Activated T-helper 17 cell treated with anti-CD3 and anti-CD28 coated beads, Interleukin-2, amount 50 U/mL, for 72 hours (primary cell): ENCODE results near the gene TECRL. TPM values are rescaled to one million over a fixed set of nuclear protein-coding genes. Genes with fewer than 3 reads are reported as not detected.

Experiments used
- ATAC-seq: fragments of 150-1000 bp; cut with Tn5 transposase; replicated peaks from 2 replicates; pipeline ENCODE4 v1.10.0; 2021; ENCODE audit warnings: mild to moderate bottlenecking, moderate library complexity
- H3K27ac Mint-ChIP-seq: one replicate; pipeline ENCODE4 v1.8.0; 2022; ENCODE audit warnings: mixed read lengths
- H3K27me3 Mint-ChIP-seq: one replicate; pipeline ENCODE4 v1.8.0; 2022; ENCODE audit warnings: mixed read lengths
- H3K36me3 Mint-ChIP-seq: one replicate; pipeline ENCODE4 v1.8.0; 2022; ENCODE audit warnings: low read depth, mild to moderate bottlenecking, mixed read lengths
- H3K4me1 Mint-ChIP-seq: one replicate; pipeline ENCODE4 v1.8.0; 2022; ENCODE audit warnings: mixed read lengths
- H3K4me3 Mint-ChIP-seq: one replicate; pipeline ENCODE4 v1.8.0; 2022; ENCODE audit warnings: mild to moderate bottlenecking, mixed read lengths
- H3K9me3 Mint-ChIP-seq: one replicate; pipeline ENCODE4 v1.8.0; 2022; ENCODE audit warnings: mixed read lengths
- total RNA-seq, 2 donors: library from RNA; stranded (reverse); gene quantifications; one replicate each; pipeline ENCODE4 v1.2.3, GENCODE V29; 2022

The TECRL gene, protein sequence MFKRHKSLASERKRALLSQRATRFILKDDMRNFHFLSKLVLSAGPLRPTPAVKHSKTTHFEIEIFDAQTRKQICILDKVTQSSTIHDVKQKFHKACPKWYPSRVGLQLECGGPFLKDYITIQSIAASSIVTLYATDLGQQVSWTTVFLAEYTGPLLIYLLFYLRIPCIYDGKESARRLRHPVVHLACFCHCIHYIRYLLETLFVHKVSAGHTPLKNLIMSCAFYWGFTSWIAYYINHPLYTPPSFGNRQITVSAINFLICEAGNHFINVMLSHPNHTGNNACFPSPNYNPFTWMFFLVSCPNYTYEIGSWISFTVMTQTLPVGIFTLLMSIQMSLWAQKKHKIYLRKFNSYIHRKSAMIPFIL
- total RNA-seq, result not detected

GRCh38 chr4:64409300-64409699, at the start of gene TECRL:
Gene TECRL, minus strand, starts transcription at chr4:64409450. Its CDS starts 99 bp downstream, at chr4:64409351.
- no peaks in the 10 kb centered on the region for H3K4me1 Mint-ChIP-seq
- no peaks in the 10 kb centered on the region for H3K36me3 Mint-ChIP-seq
- H3K9me3 Mint-ChIP-seq, result peaks cover 4% of the 10 kb centered on the region
- H3K27ac Mint-ChIP-seq, result no peak within 1 kb of the TSS
- H3K27me3 Mint-ChIP-seq, result no peaks in the 10 kb centered on the region
- H3K4me3 Mint-ChIP-seq, result no peak within 1 kb of the TSS
- ATAC-seq, result no peak

DNA sequence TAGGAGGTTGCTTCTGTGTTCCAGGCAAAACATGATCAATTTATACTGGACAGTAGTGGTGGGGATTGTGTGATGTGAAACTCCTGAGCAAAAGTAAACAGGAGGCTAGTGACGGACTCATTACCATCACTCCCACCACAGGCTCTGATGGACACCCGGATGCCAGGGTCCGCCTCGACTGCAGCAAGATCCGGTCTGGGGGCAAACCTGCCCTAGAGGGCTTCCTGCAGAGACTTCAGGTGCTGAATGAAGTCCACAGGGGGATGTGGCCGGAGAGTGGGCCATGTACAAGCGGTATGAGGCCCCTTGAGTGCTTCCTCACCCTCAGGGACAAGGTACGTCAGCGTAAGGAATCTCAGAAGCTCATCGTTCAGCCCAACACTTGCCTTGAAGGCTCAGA, 23.4 kb upstream of the TECRL start:
- Mint-ChIP-seq H3K27ac (no peak overlapping the region), H3K9me3 (peaks cover 16% of the 10 kb centered on the region), H3K36me3 (no peaks in the 10 kb centered on the region), H3K4me1 (no peaks in the 10 kb centered on the region), H3K27me3 (no peaks in the 10 kb centered on the region), H3K4me3 (no peak overlapping the region)
- ATAC-seq, result no peak

DNA sequence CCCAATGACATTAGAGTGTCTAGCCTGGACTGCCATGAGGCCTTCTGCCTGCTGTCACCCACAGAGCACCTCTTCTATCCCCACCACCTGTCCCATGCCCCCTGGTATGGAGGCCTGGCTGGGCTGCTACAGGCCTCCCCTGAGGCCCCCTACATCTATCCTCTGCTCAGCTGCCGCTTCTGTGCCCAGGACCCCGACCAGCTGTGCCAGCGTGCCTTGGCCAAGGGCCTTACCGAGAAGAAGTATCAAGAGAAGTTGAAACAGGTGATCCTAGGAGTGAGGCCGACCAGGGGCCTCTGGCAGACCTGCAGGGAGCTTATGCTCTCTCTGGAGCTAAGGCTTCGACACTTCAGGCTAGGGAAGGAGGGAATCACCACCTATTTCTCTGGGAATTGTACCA, 21.7 kb upstream of the TECRL start:
- no peak for ATAC-seq
- Mint-ChIP-seq H3K36me3 (no peaks in the 10 kb centered on the region), H3K4me1 (no peaks in the 10 kb centered on the region), H3K27me3 (no peaks in the 10 kb centered on the region), H3K9me3 (peaks cover 16% of the 10 kb centered on the region), H3K27ac (no peak overlapping the region), H3K4me3 (no peak overlapping the region)

DNA sequence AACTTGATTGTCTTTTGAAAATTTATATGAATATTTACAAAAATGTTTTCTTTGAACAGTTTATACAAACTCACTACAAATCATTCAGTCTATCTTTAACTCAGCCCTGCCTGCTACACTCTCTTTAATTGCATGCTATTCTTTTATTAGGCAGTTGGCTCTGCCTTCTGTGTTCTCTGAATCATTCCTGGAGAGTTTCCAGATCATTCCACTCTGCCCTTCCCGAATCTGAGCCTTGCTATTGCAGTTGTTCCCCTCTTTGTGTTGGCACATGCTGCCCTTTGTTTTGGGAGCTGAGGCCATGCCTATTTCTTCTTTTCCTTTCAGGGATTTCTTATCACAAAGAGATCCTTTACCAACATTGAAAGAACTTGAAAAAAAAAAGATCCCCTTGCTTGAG, 8.7 kb upstream of the TECRL start:
- Mint-ChIP-seq H3K36me3 (no peaks in the 10 kb centered on the region), H3K27ac (no peak overlapping the region), H3K4me3 (no peak overlapping the region), H3K27me3 (no peaks in the 10 kb centered on the region), H3K9me3 (peaks cover 6% of the 10 kb centered on the region), H3K4me1 (no peaks in the 10 kb centered on the region)
- ATAC-seq, result no peak

DNA sequence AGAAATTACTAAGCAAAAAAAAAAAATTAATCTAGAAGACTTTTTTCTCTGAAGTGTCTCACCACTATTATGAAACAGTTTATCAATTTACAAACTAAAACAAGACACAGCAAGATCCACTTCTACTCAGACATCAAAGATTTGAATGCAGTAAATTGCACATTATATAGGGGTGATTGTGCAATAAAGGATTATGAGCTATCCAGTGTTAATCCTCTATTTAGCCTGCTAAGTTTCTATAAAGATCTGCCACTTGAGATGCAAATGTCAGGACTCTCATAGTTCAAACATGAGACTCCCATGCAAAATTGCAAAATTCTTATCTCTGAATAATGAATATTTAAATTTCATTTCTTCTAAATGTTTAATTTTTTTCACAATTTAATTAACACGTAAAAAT, 2.2 kb downstream of the TECRL start:
- Mint-ChIP-seq H3K4me3 (no peak overlapping the region), H3K9me3 (peaks cover 14% of the 10 kb centered on the region), H3K27me3 (no peaks in the 10 kb centered on the region), H3K4me1 (no peaks in the 10 kb centered on the region), H3K27ac (no peak overlapping the region), H3K36me3 (no peaks in the 10 kb centered on the region)
- ATAC-seq, result no peak

- Mint-ChIP-seq H3K4me1 (no peaks in the 10 kb centered on the region), H3K9me3 (peaks cover 10% of the 10 kb centered on the region), H3K36me3 (no peaks in the 10 kb centered on the region), H3K27ac (no peak overlapping the region), H3K4me3 (no peak overlapping the region), H3K27me3 (no peaks in the 10 kb centered on the region)
- no peak for ATAC-seq
Measured at GRCh38 chr4:64405761-64406160, 3.5 kb downstream of the TECRL start.

DNA sequence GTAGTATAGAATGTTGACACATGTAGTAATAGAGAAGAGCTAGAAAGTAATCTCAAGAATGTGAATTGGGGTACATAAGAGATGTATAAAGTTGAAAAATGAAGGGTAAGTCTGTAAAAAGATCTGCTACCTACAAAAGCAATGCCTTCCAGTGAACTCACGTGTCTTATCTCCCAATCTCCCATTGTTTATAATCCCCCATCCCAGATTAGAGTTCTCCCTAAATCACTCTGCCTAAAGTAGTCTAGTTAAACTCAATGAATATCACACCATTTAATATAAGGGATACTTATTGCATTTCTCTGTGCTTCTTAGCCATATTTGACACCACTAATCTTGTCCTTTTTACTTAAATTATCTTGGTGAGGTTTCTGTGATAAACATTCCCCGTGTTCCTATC, 6.6 kb downstream of the TECRL start:
- ATAC-seq, result no peak
- no peaks in the 10 kb centered on the region for H3K27me3 Mint-ChIP-seq
- H3K27ac Mint-ChIP-seq, result no peak overlapping the region
- no peaks in the 10 kb centered on the region for H3K36me3 Mint-ChIP-seq
- no peaks in the 10 kb centered on the region for H3K4me1 Mint-ChIP-seq
- H3K9me3 Mint-ChIP-seq, result peaks cover 26% of the 10 kb centered on the region
- H3K4me3 Mint-ChIP-seq, result no peak overlapping the region

GRCh38 chr4:64399313-64400109, 9.7 kb downstream of the TECRL start:
- Mint-ChIP-seq H3K4me3 (no peak overlapping the region), H3K4me1 (no peaks in the 10 kb centered on the region), H3K27ac (no peak overlapping the region), H3K27me3 (no peaks in the 10 kb centered on the region), H3K9me3 (peaks cover 30% of the 10 kb centered on the region), H3K36me3 (no peaks in the 10 kb centered on the region)
- ATAC-seq, result no peak

DNA sequence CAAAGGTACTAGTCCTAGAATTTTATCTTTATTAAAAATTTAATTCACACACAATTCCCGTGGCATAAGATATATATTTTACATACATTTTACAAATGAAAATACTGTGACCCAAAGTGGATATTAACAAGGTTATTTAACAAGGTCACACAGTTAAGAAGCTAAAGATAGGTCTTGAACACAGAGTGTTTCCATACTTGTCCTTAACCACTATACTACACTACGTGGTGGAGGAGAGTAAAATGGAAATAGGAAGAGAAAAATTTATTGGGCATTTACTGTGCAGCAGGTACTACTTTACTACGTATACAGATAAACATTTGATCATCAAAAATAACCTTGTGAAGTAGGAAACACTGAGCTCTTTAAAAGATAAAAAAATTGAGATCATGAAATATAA, 14.8 kb downstream of the TECRL start:
- Mint-ChIP-seq H3K27ac (no peak overlapping the region), H3K4me3 (no peak overlapping the region), H3K4me1 (no peaks in the 10 kb centered on the region), H3K27me3 (no peaks in the 10 kb centered on the region), H3K36me3 (no peaks in the 10 kb centered on the region), H3K9me3 (peaks cover 19% of the 10 kb centered on the region)
- no peak for ATAC-seq

- Mint-ChIP-seq H3K9me3 (peaks cover 4% of the 10 kb centered on the region), H3K36me3 (no peaks in the 10 kb centered on the region)
Measured at GRCh38 chr4:64388252-64388651, 21.0 kb downstream of the TECRL start.

GRCh38 chr4:64385220-64385619, 24.0 kb downstream of the TECRL start:
- no peak overlapping the region for H3K27ac Mint-ChIP-seq

More at GRCh38 chr4:64388252-64388651, 21.0 kb downstream of the TECRL start:
- ATAC-seq, result no peak
- Mint-ChIP-seq H3K27ac (no peak overlapping the region), H3K4me3 (no peak overlapping the region), H3K4me1 (no peaks in the 10 kb centered on the region), H3K27me3 (no peaks in the 10 kb centered on the region)

DNA sequence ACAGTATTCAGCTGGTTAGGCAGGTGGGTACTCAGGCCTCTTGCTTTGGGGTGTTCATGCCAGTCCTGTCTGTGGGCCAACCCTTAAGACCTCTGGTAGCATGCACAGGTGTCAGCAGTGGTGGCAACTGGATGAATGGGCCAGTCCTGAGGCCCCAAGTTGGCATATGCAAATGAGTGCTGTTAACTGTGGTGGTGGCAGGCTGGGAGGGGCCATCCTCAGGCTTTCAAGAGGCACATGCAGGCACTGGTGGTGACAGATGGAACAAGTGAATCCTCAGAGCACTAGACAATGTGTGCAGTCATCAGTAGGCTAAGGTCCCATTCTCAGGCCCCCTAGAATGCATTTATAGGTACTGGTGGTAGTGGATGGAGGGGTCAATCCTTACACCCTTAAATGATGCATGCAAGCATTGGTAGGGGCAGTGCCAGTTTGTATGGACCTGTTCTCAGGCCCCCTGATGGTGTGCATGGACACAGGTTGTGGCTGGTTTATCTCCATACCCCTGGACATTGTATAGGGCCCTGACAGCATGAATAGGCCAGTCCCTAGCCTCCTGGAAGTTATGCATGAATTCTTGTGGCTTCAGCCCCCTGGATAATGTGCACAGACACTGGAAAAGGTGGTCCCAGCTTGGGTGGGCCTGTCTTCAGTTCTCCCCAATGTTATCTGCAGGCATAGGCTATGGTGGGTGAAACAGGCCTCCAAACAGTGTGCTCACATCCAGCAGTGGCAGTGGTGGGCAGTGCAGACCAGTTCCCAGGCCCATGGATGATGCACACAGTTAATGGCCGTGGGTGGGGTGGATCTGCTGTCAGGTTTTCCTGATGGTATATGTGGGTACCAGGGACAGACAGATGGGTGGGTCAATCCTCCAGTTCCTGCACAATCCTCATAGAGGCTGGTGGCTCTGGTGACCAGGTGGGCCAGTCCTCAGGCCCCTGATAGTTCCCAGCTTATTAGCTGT, 24.7 kb downstream of the TECRL start:
- Mint-ChIP-seq H3K27me3 (no peaks in the 10 kb centered on the region), H3K9me3 (peaks cover 20% of the 10 kb centered on the region), H3K4me1 (no peaks in the 10 kb centered on the region), H3K36me3 (no peaks in the 10 kb centered on the region), H3K4me3 (no peak overlapping the region), H3K27ac (no peak overlapping the region)
- ATAC-seq, result no peak

More at GRCh38 chr4:64385220-64385619, 24.0 kb downstream of the TECRL start:
- Mint-ChIP-seq H3K9me3 (peaks cover 19% of the 10 kb centered on the region), H3K4me3 (no peak overlapping the region), H3K36me3 (no peaks in the 10 kb centered on the region), H3K4me1 (no peaks in the 10 kb centered on the region), H3K27me3 (no peaks in the 10 kb centered on the region)
- no peak for ATAC-seq

- no peak for ATAC-seq
- Mint-ChIP-seq H3K36me3 (no peaks in the 10 kb centered on the region), H3K9me3 (no peaks in the 10 kb centered on the region), H3K27ac (no peak overlapping the region), H3K27me3 (no peaks in the 10 kb centered on the region), H3K4me3 (no peak overlapping the region), H3K4me1 (no peaks in the 10 kb centered on the region)
Measured at GRCh38 chr4:64368741-64369140, 40.5 kb downstream of the TECRL start.

DNA sequence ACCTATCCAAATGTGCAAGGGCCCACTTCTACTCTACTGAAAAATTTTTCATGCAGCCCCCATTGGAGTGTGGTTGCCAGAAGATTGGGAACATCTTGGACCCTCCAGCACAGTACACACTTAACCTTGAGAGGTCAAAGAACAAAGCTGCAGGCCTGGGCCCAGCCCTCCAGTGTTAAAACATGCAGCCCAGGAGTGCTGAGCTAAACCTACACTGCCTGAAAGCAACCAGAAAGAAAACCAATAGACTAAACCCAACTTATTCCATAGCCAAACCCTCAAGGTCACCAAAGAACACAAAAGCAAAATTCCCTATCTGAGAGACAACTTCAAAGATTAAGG, 47.9 kb downstream of the TECRL start:
- Mint-ChIP-seq H3K36me3 (no peaks in the 10 kb centered on the region), H3K9me3 (peaks cover 3% of the 10 kb centered on the region), H3K4me1 (no peaks in the 10 kb centered on the region), H3K27me3 (no peaks in the 10 kb centered on the region), H3K4me3 (no peak overlapping the region), H3K27ac (no peak overlapping the region)
- no peak for ATAC-seq
